Ishikawa (cell line): ENCODE data around the gene MERTK.

Experiments
- CEBPB ChIP-seq: IDR thresholded peaks from 2 replicates; pipeline ENCODE4 v1.6.1; 2012
- CREB1 ChIP-seq: IDR thresholded peaks from 2 replicates; pipeline ENCODE4 v1.6.1; 2012; ENCODE audit warnings: low read depth
- EGR1 ChIP-seq: IDR thresholded peaks from 2 replicates; pipeline ENCODE4 v1.6.1; 2012
- EP300 ChIP-seq: IDR thresholded peaks from 2 replicates; pipeline ENCODE4 v1.6.1; 2012; ENCODE audit warnings: borderline replicate concordance
- FOXM1 ChIP-seq: IDR thresholded peaks from 2 replicates; pipeline ENCODE4 v1.6.1; 2012; ENCODE audit warnings: low read depth, borderline replicate concordance
- MAX ChIP-seq: IDR thresholded peaks from 2 replicates; pipeline ENCODE4 v1.6.1; 2012
- NFIC ChIP-seq: IDR thresholded peaks from 2 replicates; pipeline ENCODE4 v1.6.1; 2012
- RAD21 ChIP-seq: IDR thresholded peaks from 2 replicates; pipeline ENCODE4 v1.6.1; 2012; ENCODE audit warnings: low read depth
- REST ChIP-seq: IDR thresholded peaks from 2 replicates; pipeline ENCODE4 v1.6.1; 2012; ENCODE audit warnings: low read depth, mild to moderate bottlenecking
- TAF1 ChIP-seq: IDR thresholded peaks from 2 replicates; pipeline ENCODE4 v1.6.1; 2012; ENCODE audit warnings: low read depth, mild to moderate bottlenecking
- TCF12 ChIP-seq: IDR thresholded peaks from 2 replicates; pipeline ENCODE4 v1.6.1; 2012; ENCODE audit warnings: low read depth
- TEAD4 ChIP-seq: IDR thresholded peaks from 2 replicates; pipeline ENCODE4 v1.6.1; 2012
- USF1 ChIP-seq: IDR thresholded peaks from 2 replicates; pipeline ENCODE4 v1.6.1; 2012
- YY1 ChIP-seq: IDR thresholded peaks from 2 replicates; pipeline ENCODE4 v1.6.1; 2012; ENCODE audit warnings: low read depth
- ZBTB7A ChIP-seq: IDR thresholded peaks from 2 replicates; pipeline ENCODE4 v1.6.1; 2012; ENCODE audit warnings: low read depth

Gene MERTK

GRCh38 chr2:112029164-112029563 lies 130.8 kb downstream of the MERTK start:
- TF ChIP-seq REST (no peak), CEBPB (no peak), CREB1 (no peak), RAD21 (no peak), MAX (no peak), EP300 (no peak), TCF12 (no peak), FOXM1 (no peak), TEAD4 (no peak), USF1 (no peak), TAF1 (no peak), EGR1 (no peak), NFIC (no peak), YY1 (no peak), ZBTB7A (no peak)

- TF ChIP-seq CEBPB (no peak), NFIC (no peak), RAD21 (no peak), FOXM1 (no peak), ZBTB7A (no peak), YY1 (no peak), CREB1 (no peak), TEAD4 (no peak), USF1 (no peak), EP300 (no peak), TCF12 (no peak), TAF1 (no peak), MAX (no peak), REST (no peak), EGR1 (no peak)
These were observed 133.2 kb downstream of the MERTK start for GRCh38 chr2:112031473-112032223.

- TF ChIP-seq TAF1: no peak
- no peak for TF ChIP-seq EGR1
- TF ChIP-seq CREB1: no peak
- TF ChIP-seq REST: no peak
- no peak for TF ChIP-seq FOXM1
- TF ChIP-seq USF1: no peak
- TF ChIP-seq EP300: no peak
- TF ChIP-seq RAD21: no peak
- TF ChIP-seq NFIC: no peak
These were observed 133.8 kb downstream of the MERTK start for GRCh38 chr2:112032224-112032586.
